HepG2 (cell line): ENCODE data around the gene HSD11B2. TPM values are rescaled to one million over a fixed set of nuclear protein-coding genes. Genes with fewer than 3 reads are reported as not detected.

Source experiments
- AKAP8 ChIP-seq: sonication (generic); formaldehyde crosslinking; IDR thresholded peaks from 2 replicates; pipeline ENCODE4 v1.5.1; 2020; ENCODE audit warnings: mild to moderate bottlenecking, missing genetic modification reagents
- ATRX ChIP-seq: sonication (generic); formaldehyde crosslinking; IDR thresholded peaks from 2 replicates; pipeline ENCODE4 v1.4.0; 2020; ENCODE audit warnings: missing genetic modification reagents, borderline replicate concordance
- BATF2 ChIP-seq: sonication (generic); formaldehyde crosslinking; IDR thresholded peaks from 2 replicates; pipeline ENCODE4 v1.8.0; 2022; ENCODE audit warnings: mild to moderate bottlenecking, missing genetic modification reagents, moderate library complexity
- CC2D1A ChIP-seq: sonication (generic); formaldehyde crosslinking; IDR thresholded peaks from 2 replicates; pipeline ENCODE4 v1.8.1; 2023; ENCODE audit warnings: mild to moderate bottlenecking, missing genetic modification reagents
- ELK4 ChIP-seq: sonication (generic); formaldehyde crosslinking; IDR thresholded peaks from 2 replicates; pipeline ENCODE4 v1.9.0; 2021; ENCODE audit warnings: missing genetic modification reagents, borderline replicate concordance
- HNRNPUL1 ChIP-seq: fragments of 200-400 bp; formaldehyde crosslinking; IDR thresholded peaks from 2 replicates; pipeline ENCODE4 v1.6.1; 2017; ENCODE audit warnings: low read depth, mild to moderate bottlenecking, low read length, moderate library complexity
- HOXD1 ChIP-seq: sonication (generic); formaldehyde crosslinking; IDR thresholded peaks from 2 replicates; pipeline ENCODE4 v1.5.0; 2020; ENCODE audit warnings: missing genetic modification reagents
- JDP2 ChIP-seq: sonication (generic); formaldehyde crosslinking; IDR thresholded peaks from 2 replicates; pipeline ENCODE4 v1.8.1; 2022; ENCODE audit warnings: missing genetic modification reagents, borderline replicate concordance
- MEIS2 ChIP-seq: sonication (generic); formaldehyde crosslinking; IDR thresholded peaks from 2 replicates; pipeline ENCODE4 v1.9.0; 2021; ENCODE audit warnings: mild to moderate bottlenecking, missing genetic modification reagents
- RAD51 ChIP-seq: fragments of 450-650 bp; IDR thresholded peaks from 2 replicates; pipeline ENCODE4 v1.6.1; 2016; ENCODE audit warnings: borderline replicate concordance
- SALL1 ChIP-seq: sonication (generic); formaldehyde crosslinking; IDR thresholded peaks from 2 replicates; pipeline ENCODE4 v1.8.0; 2022; ENCODE audit warnings: mild to moderate bottlenecking, missing genetic modification reagents
- SP5 ChIP-seq: IDR thresholded peaks from 2 replicates; pipeline ENCODE4 v1.6.1; 2016; ENCODE audit warnings: low read depth, borderline replicate concordance
- SRY ChIP-seq: sonication (generic); formaldehyde crosslinking; IDR thresholded peaks from 2 replicates; pipeline ENCODE4 v1.8.0; 2022; ENCODE audit warnings: mild to moderate bottlenecking, missing genetic modification reagents
- SYNCRIP ChIP-seq: fragments of 200-400 bp; formaldehyde crosslinking; IDR thresholded peaks from 2 replicates; pipeline ENCODE4 v1.6.1; 2018; ENCODE audit warnings: mild to moderate bottlenecking, low read depth, low read length; ENCODE audit not compliant: insufficient read depth
- TRIM24 ChIP-seq: sonication (generic); formaldehyde crosslinking; IDR thresholded peaks from 2 replicates; pipeline ENCODE4 v1.8.0; 2022; ENCODE audit warnings: mild to moderate bottlenecking, missing genetic modification reagents
- ZFP36L2 ChIP-seq: sonication (generic); formaldehyde crosslinking; IDR thresholded peaks from 2 replicates; pipeline ENCODE4 v1.4.0; 2020; ENCODE audit warnings: missing genetic modification reagents
- ZFP62 ChIP-seq: sonication (generic); formaldehyde crosslinking; IDR thresholded peaks from 2 replicates; pipeline ENCODE4 v1.4.0; 2020; ENCODE audit warnings: missing genetic modification reagents
- ZIK1 ChIP-seq: sonication (generic); formaldehyde crosslinking; IDR thresholded peaks from 2 replicates; pipeline ENCODE4 v1.5.0; 2020; ENCODE audit warnings: mild to moderate bottlenecking, low read depth, missing genetic modification reagents, borderline replicate concordance
- ZNF512B ChIP-seq: sonication (generic); formaldehyde crosslinking; IDR thresholded peaks from 2 replicates; pipeline ENCODE4 v1.5.1; 2020; ENCODE audit warnings: missing genetic modification reagents, mild to moderate bottlenecking, borderline replicate concordance
- polyA plus RNA-seq, 8 experiments: library from polyadenylated mRNA; depleted of rRNA in 3 of 8; stranded (reverse) in 7 of 8; unstranded in 1 of 8; fragments of >200 nt; fragmentation: Illumina TruSeq in 4 of 8; extraction: Trizol in 4 of 8; gene quantifications; 2 replicates each; pipeline versions ENCODE4 v1.2.1 to v1.2.3, GENCODE V29; 2011 to 2016; ENCODE audit warnings: low read depth in 4 of 8, missing spikeins in 1 of 8, mixed read lengths in 1 of 8; ENCODE audit not compliant: insufficient read depth in 1 of 8
- total RNA-seq, 5 experiments: library from RNA; depleted of rRNA; stranded (reverse); fragments of >200 nt; fragmentation: Illumina TruSeq; extraction: Trizol; gene quantifications; 2 replicates each; pipeline ENCODE4 v1.2.3, GENCODE V29; 2016; ENCODE audit warnings: low read depth in 1 of 5
- TF ChIP-seq, protein P1 (sequence below): sonication (generic); formaldehyde crosslinking; IDR thresholded peaks from 2 replicates; pipeline ENCODE4 v1.4.0; 2020; ENCODE audit warnings: missing genetic modification reagents
- TF ChIP-seq, protein P2 (sequence below): sonication (generic); formaldehyde crosslinking; IDR thresholded peaks from 2 replicates; pipeline ENCODE4 v1.4.0; 2020; ENCODE audit warnings: missing genetic modification reagents, borderline replicate concordance

The HSD11B2 gene
- total and polyA plus RNA-seq, 2 of the 13 experiments (the other 11 are each of a cell fraction or from before 2014, with no cell fraction given), result 8.9 to 13.6 TPM

- no peak; the same call in 1 of the 2 replicates for TF ChIP-seq ELK4
- no peak for TF ChIP-seq ATRX
- TF ChIP-seq SRY (CRISPR knock-in tag), result peak; percentile 69; the same call in 1 of the 2 replicates
- no peak for TF ChIP-seq RAD51
- TF ChIP-seq SYNCRIP, result no peak
- no peak for TF ChIP-seq ZNF512B
- TF ChIP-seq SALL1, result peak; percentile 80
- TF ChIP-seq HOXD1 (CRISPR knock-in tag), result peak; percentile 84
- peak; percentile 9; the same call in 1 of the 2 replicates for TF ChIP-seq SP5 (CRISPR knock-in tag)
- TF ChIP-seq ZIK1, result no peak
- TF ChIP-seq CC2D1A, result no peak
- no peak; the same call in 1 of the 2 replicates for TF ChIP-seq MEIS2 (CRISPR knock-in tag)
- TF ChIP-seq, protein P1, sequence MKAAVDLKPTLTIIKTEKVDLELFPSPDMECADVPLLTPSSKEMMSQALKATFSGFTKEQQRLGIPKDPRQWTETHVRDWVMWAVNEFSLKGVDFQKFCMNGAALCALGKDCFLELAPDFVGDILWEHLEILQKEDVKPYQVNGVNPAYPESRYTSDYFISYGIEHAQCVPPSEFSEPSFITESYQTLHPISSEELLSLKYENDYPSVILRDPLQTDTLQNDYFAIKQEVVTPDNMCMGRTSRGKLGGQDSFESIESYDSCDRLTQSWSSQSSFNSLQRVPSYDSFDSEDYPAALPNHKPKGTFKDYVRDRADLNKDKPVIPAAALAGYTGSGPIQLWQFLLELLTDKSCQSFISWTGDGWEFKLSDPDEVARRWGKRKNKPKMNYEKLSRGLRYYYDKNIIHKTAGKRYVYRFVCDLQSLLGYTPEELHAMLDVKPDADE, result no peak
- no peak for TF ChIP-seq JDP2 (CRISPR knock-in tag)
- TF ChIP-seq HNRNPUL1, result no peak
- TF ChIP-seq BATF2 (CRISPR knock-in tag), result no peak
- TF ChIP-seq TRIM24 (CRISPR knock-in tag), result no peak
- TF ChIP-seq ZFP36L2, result no peak
- TF ChIP-seq ZFP62 (CRISPR knock-in tag), result peak; percentile 79; the same call in 1 of the 2 replicates
- no peak for TF ChIP-seq AKAP8 (CRISPR knock-in tag)
- TF ChIP-seq, protein P2, sequence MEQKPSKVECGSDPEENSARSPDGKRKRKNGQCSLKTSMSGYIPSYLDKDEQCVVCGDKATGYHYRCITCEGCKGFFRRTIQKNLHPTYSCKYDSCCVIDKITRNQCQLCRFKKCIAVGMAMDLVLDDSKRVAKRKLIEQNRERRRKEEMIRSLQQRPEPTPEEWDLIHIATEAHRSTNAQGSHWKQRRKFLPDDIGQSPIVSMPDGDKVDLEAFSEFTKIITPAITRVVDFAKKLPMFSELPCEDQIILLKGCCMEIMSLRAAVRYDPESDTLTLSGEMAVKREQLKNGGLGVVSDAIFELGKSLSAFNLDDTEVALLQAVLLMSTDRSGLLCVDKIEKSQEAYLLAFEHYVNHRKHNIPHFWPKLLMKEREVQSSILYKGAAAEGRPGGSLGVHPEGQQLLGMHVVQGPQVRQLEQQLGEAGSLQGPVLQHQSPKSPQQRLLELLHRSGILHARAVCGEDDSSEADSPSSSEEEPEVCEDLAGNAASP (CRISPR knock-in tag), result 0 out of 2 replicates have a peak, but pooled peaks have one; percentile 10
Measured at GRCh38 chr16:67415872-67416793, 14.8 kb upstream of the HSD11B2 start, which contains the start of gene ZDHHC1 (continued).
